VCaP (cell line): ENCODE data around the gene HJURP.

Experiments used
- H3K27ac ChIP-seq: fragments of 450-650 bp; 2 replicates; pipeline ENCODE4 v1.5.1; 2017
- CTCF ChIP-seq: fragments of 450-650 bp; conservative IDR thresholded peaks from 2 replicates; pipeline ENCODE4 v1.5.1; 2017; ENCODE audit warnings: mild to moderate bottlenecking, moderate library complexity

The HJURP gene

GRCh38 chr2:233841183-233841582, 13.2 kb downstream of the HJURP start:
- TF ChIP-seq CTCF, result no peak
- no peak overlapping the region for H3K27ac ChIP-seq

GRCh38 chr2:233840520-233840919, 13.8 kb downstream of the HJURP start:
- no peak for TF ChIP-seq CTCF
- H3K27ac ChIP-seq, result no peak overlapping the region

- H3K27ac ChIP-seq, result no peak overlapping the region
- TF ChIP-seq CTCF, result no peak
Measured at GRCh38 chr2:233839447-233839820, 14.9 kb downstream of the HJURP start.

- no peak for TF ChIP-seq CTCF
- no peak overlapping the region for H3K27ac ChIP-seq
Measured at GRCh38 chr2:233838726-233839446, 15.4 kb downstream of the HJURP start.

- TF ChIP-seq CTCF, result no peak
- no peak overlapping the region for H3K27ac ChIP-seq
Measured at GRCh38 chr2:233838251-233838650, 16.1 kb downstream of the HJURP start.

- H3K27ac ChIP-seq, result no peak overlapping the region
- TF ChIP-seq CTCF, result no peak
Measured at GRCh38 chr2:233837694-233838229, 16.6 kb downstream of the HJURP start.

- no peak overlapping the region for H3K27ac ChIP-seq
- no peak for TF ChIP-seq CTCF
Measured at GRCh38 chr2:233836359-233836758, 18.0 kb downstream of the HJURP start.
